Activated naive CD4-positive, alpha-beta T cell treated with anti-CD3 and anti-CD28 coated beads for 36 hours (primary cell): ENCODE data around the gene WEE2. TPM values are rescaled to one million over a fixed set of nuclear protein-coding genes. Genes with fewer than 3 reads are reported as not detected.

Experiments
- CTCF ChIA-PET: fragments of 350-600 bp; sonication (Branson Sonifier 250); formaldehyde crosslinking; loops from one replicate; lab custom pipeline; 2021; ENCODE audit warnings: antibody characterized with exemption; lab: Charles Lee
- DNase-seq: peaks from one replicate; pipeline ENCODE4 v3.0.0-alpha.2; 2020
- H3K27ac Mint-ChIP-seq: one replicate; pipeline ENCODE4 v1.8.0; 2021; ENCODE audit warnings: mild to moderate bottlenecking, mixed read lengths
- H3K27me3 Mint-ChIP-seq: one replicate; pipeline ENCODE4 v1.8.0; 2021; ENCODE audit warnings: low read depth, mixed read lengths
- H3K36me3 Mint-ChIP-seq: one replicate; pipeline ENCODE4 v1.8.0; 2021; ENCODE audit warnings: low read depth, mixed read lengths
- H3K4me1 Mint-ChIP-seq: one replicate; pipeline ENCODE4 v1.8.0; 2021; ENCODE audit warnings: low read depth, mixed read lengths
- H3K4me3 Mint-ChIP-seq: one replicate; pipeline ENCODE4 v1.8.0; 2021; ENCODE audit warnings: mild to moderate bottlenecking, moderate library complexity, mixed read lengths
- H3K9me3 Mint-ChIP-seq: one replicate; pipeline ENCODE4 v1.8.0; 2021; ENCODE audit warnings: mixed read lengths
- intact Hi-C: fragments of 100-400 bp; cut with micrococcal nuclease; formaldehyde crosslinking; loops from one replicate; pipeline ENCODE4 v1.15.1; 2023
- total RNA-seq, 2 experiments: library from RNA; stranded (reverse); gene quantifications; one replicate each; pipeline ENCODE4 v1.2.3, GENCODE V29; 2021

The WEE2 gene
- total RNA-seq, 2 experiments from 2014 or later = not detected

DNA sequence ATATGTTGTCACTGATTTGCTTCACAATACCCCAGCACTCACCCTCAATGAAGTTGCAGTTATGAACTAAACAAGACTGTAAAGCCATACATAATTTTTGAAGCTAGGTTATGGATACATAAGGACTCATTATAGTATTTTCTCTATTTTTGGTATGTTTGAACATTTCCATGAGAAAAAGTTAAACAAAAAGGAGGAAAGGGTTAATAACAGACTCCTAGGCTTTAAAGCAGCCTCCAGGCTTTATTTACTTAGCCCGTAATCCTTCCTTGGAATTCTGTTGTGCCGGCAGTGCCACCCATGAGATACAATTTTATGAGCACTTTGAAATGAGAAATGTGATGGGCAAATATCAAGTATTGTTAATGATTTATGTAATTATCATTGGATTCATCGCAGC is 4.0 kb upstream of the WEE2 start:
- Mint-ChIP-seq H3K27ac (no peak overlapping the region), H3K4me3 (no peak overlapping the region), H3K36me3 (peaks cover 3% of the 10 kb centered on the region), H3K27me3 (peaks cover 5% of the 10 kb centered on the region), H3K9me3 (no peaks in the 10 kb centered on the region), H3K4me1 (peaks cover 20% of the 10 kb centered on the region)
- CTCF ChIA-PET = interaction anchor here (1.0 kb wide), 1 partner anchor 34 kb away, joined by 3 read pairs; the partner anchor contains the start of gene SSBP1
- intact Hi-C loops = no loop called here
- no peak for DNase-seq

DNA sequence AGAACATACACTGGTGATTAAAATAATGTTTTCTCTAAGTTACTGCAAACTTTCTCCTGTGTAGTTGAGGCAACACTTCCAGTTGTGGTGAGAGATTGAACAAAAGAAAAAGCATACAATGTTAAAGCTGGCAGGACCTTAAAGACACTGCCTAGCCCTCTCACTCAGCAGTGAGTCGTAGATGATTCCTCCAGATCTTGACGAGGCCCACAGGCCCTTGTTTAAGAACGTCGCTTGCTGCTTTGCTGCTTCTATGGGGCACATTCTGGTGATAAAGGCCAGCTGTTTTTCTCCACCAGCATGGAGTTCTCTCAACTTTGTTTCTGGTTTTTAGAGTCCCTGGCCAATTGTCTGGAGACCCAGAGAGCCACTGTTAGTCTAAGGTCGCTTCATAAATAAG is 3.4 kb upstream of the WEE2 start:
- intact Hi-C loops = no loop called here
- CTCF ChIA-PET = no interaction called here

GRCh38 chr7:141706239-141707064 is 1.7 kb upstream of the WEE2 start:
- no peak overlapping the region for H3K4me3 Mint-ChIP-seq

More for the DNA sequence above, 3.4 kb upstream of the WEE2 start:
- peaks cover 16% of the 10 kb centered on the region for H3K4me1 Mint-ChIP-seq
- H3K9me3 Mint-ChIP-seq = no peaks in the 10 kb centered on the region
- no peak overlapping the region for H3K27ac Mint-ChIP-seq
- DNase-seq = no peak
- H3K4me3 Mint-ChIP-seq = no peak overlapping the region
- H3K27me3 Mint-ChIP-seq = peaks cover 5% of the 10 kb centered on the region
- H3K36me3 Mint-ChIP-seq = peaks cover 3% of the 10 kb centered on the region

DNA sequence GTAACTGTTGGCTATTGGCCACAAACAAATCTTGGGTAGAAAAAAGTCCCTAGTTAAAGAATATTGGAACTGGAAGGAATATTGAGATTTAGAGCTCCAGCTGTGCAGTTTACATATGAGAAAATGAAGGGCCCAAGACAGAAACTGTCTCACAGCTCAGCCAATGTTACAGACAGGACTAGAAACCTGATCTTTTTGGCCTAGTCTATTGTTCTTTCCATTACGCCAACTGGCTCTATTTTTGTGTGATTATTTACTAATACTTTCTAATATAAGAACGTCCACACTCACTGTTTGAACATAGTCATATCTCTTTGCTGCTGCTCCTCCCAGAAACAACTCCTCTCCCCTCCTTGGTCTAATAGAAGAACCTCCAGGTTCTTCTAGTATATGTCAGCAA is 1.2 kb downstream of the WEE2 start:
- Mint-ChIP-seq H3K4me3 (no peak overlapping the region), H3K9me3 (no peaks in the 10 kb centered on the region), H3K27ac (no peak overlapping the region), H3K4me1 (peaks cover 4% of the 10 kb centered on the region), H3K27me3 (no peaks in the 10 kb centered on the region), H3K36me3 (no peaks in the 10 kb centered on the region)
- DNase-seq = no peak
- CTCF ChIA-PET = interaction anchor here (1.6 to 2.9 kb wide), 2 partner anchors 29 to 54 kb away, joined by 8 to 10 read pairs; partner anchors contain the start of gene SSBP1
- intact Hi-C loops = no loop called here

More at GRCh38 chr7:141706239-141707064, 1.7 kb upstream of the WEE2 start:
- Mint-ChIP-seq H3K4me1 (peaks cover 3% of the 10 kb centered on the region), H3K27me3 (peaks cover 5% of the 10 kb centered on the region), H3K27ac (no peak overlapping the region), H3K9me3 (no peaks in the 10 kb centered on the region), H3K36me3 (no peaks in the 10 kb centered on the region)
- CTCF ChIA-PET = interaction anchor here (0.7 to 2.0 kb wide), 2 partner anchors 26 to 52 kb away, joined by 4 to 5 read pairs; no protein-coding TSS in a partner anchor
- intact Hi-C loops = no loop called here
- no peak for DNase-seq

- peaks cover 4% of the 10 kb centered on the region for H3K4me1 Mint-ChIP-seq
- H3K27ac Mint-ChIP-seq = no peak overlapping the region
- H3K36me3 Mint-ChIP-seq = no peaks in the 10 kb centered on the region
- no peaks in the 10 kb centered on the region for H3K9me3 Mint-ChIP-seq
- DNase-seq = no peak
- H3K27me3 Mint-ChIP-seq = no peaks in the 10 kb centered on the region
- CTCF ChIA-PET = interaction anchor here (1.6 to 2.9 kb wide), 2 partner anchors 28 to 54 kb away, joined by 8 to 10 read pairs; partner anchors contain the start of gene SSBP1
- H3K4me3 Mint-ChIP-seq = no peak overlapping the region
- intact Hi-C loops = loop anchor here (1.0 kb wide), 1 partner anchor 55 kb away; no protein-coding TSS in a partner anchor
These were observed 1.6 kb downstream of the WEE2 start for GRCh38 chr7:141709749-141710148.

GRCh38 chr7:141710301-141710700 is 2.1 kb downstream of the WEE2 start:
- DNase-seq = no peak
- Mint-ChIP-seq H3K36me3 (no peaks in the 10 kb centered on the region), H3K4me1 (peaks cover 4% of the 10 kb centered on the region), H3K9me3 (no peaks in the 10 kb centered on the region), H3K27me3 (no peaks in the 10 kb centered on the region), H3K27ac (no peak overlapping the region), H3K4me3 (no peak overlapping the region)
- CTCF ChIA-PET = interaction anchor here (1.6 to 2.9 kb wide), 2 partner anchors 28 to 55 kb away, joined by 8 to 10 read pairs; partner anchors contain the start of gene SSBP1
- intact Hi-C loops = loop anchor here (1.0 kb wide), 1 partner anchor 56 kb away; no protein-coding TSS in a partner anchor

- H3K9me3 Mint-ChIP-seq = no peaks in the 10 kb centered on the region
- H3K36me3 Mint-ChIP-seq = no peaks in the 10 kb centered on the region
- H3K27ac Mint-ChIP-seq = no peak overlapping the region
- H3K27me3 Mint-ChIP-seq = no peaks in the 10 kb centered on the region
- CTCF ChIA-PET = no interaction called here
- H3K4me3 Mint-ChIP-seq = no peak overlapping the region
- intact Hi-C loops = no loop called here
- no peak for DNase-seq
- H3K4me1 Mint-ChIP-seq = peaks cover 4% of the 10 kb centered on the region
These were observed 4.6 kb downstream of the WEE2 start for GRCh38 chr7:141712603-141713255.

DNA sequence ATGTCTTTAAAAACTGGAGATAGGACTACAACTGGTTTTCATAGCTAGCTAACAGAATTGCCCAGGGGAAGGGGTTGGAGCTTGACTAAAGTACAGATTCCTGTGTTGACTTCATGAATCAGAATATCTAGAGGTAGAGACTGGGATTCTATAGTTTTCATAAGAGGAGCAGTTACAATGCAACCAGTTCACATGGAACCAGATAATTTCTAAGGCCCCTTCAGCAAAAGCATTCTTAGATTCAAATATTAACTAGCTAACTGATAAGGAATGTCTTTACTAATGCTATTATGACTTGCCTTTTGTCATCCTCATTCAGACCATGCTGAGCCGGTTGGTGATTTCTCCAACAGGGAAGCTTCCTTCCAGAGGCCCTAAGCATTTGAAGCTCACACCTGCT is 5.7 kb downstream of the WEE2 start:
- intact Hi-C loops = no loop called here
- H3K27ac Mint-ChIP-seq = no peak overlapping the region
- no peaks in the 10 kb centered on the region for H3K27me3 Mint-ChIP-seq
- CTCF ChIA-PET = interaction anchor here (0.6 to 1.0 kb wide), 2 partner anchors 10 to 24 kb away, joined by 3 to 4 read pairs; partner anchors contain the start of gene SSBP1
- H3K4me3 Mint-ChIP-seq = no peak overlapping the region
- H3K4me1 Mint-ChIP-seq = peaks cover 4% of the 10 kb centered on the region
- no peaks in the 10 kb centered on the region for H3K36me3 Mint-ChIP-seq
- no peaks in the 10 kb centered on the region for H3K9me3 Mint-ChIP-seq
- no peak for DNase-seq

GRCh38 chr7:141714571-141714970 is 6.4 kb downstream of the WEE2 start:
- H3K27me3 Mint-ChIP-seq = no peaks in the 10 kb centered on the region
- H3K9me3 Mint-ChIP-seq = no peaks in the 10 kb centered on the region
- no peak overlapping the region for H3K4me3 Mint-ChIP-seq
- H3K4me1 Mint-ChIP-seq = peaks cover 4% of the 10 kb centered on the region
- intact Hi-C loops = no loop called here
- CTCF ChIA-PET = interaction anchor here (0.7 to 1.0 kb wide), 3 partner anchors 23 to 1419 kb away, joined by 3 to 4 read pairs (median 3); partner anchors contain the start of gene SSBP1
- H3K36me3 Mint-ChIP-seq = no peaks in the 10 kb centered on the region
- no peak for DNase-seq
- no peak overlapping the region for H3K27ac Mint-ChIP-seq

GRCh38 chr7:141715018-141715417 is 6.9 kb downstream of the WEE2 start:
- Mint-ChIP-seq H3K27me3 (no peaks in the 10 kb centered on the region), H3K36me3 (no peaks in the 10 kb centered on the region), H3K4me3 (no peak overlapping the region), H3K27ac (no peak overlapping the region), H3K4me1 (peaks cover 4% of the 10 kb centered on the region), H3K9me3 (no peaks in the 10 kb centered on the region)
- intact Hi-C loops = no loop called here
- no peak for DNase-seq
- CTCF ChIA-PET = interaction anchor here (0.8 kb wide), 1 partner anchor 60 kb away, joined by 3 read pairs; no protein-coding TSS in a partner anchor

DNA sequence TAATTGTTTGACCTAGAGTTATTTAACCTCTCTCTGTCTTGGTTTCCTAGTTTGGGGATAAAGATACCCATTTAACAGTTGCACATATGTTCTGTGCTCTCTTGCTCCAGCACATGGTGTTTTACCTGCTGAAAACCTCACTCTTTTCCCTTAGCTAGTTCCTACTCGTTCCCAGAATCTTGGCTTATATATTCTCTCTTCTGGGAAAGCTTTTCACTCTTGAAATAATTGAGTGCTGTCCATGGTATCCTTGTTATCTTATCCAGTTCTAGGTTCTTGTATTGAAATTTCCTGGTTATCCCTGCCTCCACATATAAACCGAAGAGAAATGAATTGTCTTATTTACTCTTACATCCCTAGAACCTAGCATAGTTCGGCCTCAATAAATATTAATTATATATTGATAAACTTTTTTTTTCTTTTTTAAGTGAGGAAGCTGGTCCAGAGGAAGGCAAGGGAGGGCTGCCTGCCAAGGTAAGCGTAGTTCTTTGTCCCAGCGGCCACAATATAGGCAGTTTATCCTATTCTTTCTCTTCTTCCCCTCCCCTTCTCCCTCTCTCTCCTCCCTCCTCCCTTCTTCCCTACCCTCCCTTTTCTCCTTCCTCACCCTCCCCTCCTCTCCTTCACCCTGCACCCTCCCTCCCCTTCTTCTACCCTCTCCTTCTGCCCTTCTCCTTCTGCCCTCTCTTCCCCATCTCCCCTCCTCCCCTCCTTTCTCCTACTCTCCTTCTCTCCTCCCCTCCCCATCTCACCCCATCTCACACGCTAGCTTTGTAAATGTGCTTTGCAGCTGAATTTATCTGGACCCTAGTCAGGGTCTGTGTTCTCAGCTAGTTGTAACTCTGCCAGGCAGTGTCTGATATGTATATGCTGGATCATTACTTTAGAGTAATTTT is 7.9 kb downstream of the WEE2 start:
- peaks cover 4% of the 10 kb centered on the region for H3K4me1 Mint-ChIP-seq
- no peak for DNase-seq
- H3K36me3 Mint-ChIP-seq = no peaks in the 10 kb centered on the region
- no peak overlapping the region for H3K4me3 Mint-ChIP-seq
- no peaks in the 10 kb centered on the region for H3K9me3 Mint-ChIP-seq
- CTCF ChIA-PET = interaction anchor here (0.9 kb wide), 1 partner anchor 21 kb away, joined by 4 read pairs; no protein-coding TSS in a partner anchor
- no peaks in the 10 kb centered on the region for H3K27me3 Mint-ChIP-seq
- intact Hi-C loops = no loop called here
- H3K27ac Mint-ChIP-seq = no peak overlapping the region
